GM21619 (cell line): ENCODE measurements around the gene DENND4B.

Experiments
- ATAC-seq: cut with Tn5 transposase; IDR thresholded peaks from one replicate; pipeline ENCODE4 v1.9.1; 2021; ENCODE audit not compliant: unreplicated experiment

DENND4B gene

GRCh38 chr1:153888533-153888932, 58.0 kb downstream of the DENND4B start:
- no peak for ATAC-seq

- no peak for ATAC-seq
Observed at GRCh38 chr1:153886127-153886526, 60.4 kb downstream of the DENND4B start.

GRCh38 chr1:153883223-153883622, 63.3 kb downstream of the DENND4B start:
- ATAC-seq, result no peak

DNA sequence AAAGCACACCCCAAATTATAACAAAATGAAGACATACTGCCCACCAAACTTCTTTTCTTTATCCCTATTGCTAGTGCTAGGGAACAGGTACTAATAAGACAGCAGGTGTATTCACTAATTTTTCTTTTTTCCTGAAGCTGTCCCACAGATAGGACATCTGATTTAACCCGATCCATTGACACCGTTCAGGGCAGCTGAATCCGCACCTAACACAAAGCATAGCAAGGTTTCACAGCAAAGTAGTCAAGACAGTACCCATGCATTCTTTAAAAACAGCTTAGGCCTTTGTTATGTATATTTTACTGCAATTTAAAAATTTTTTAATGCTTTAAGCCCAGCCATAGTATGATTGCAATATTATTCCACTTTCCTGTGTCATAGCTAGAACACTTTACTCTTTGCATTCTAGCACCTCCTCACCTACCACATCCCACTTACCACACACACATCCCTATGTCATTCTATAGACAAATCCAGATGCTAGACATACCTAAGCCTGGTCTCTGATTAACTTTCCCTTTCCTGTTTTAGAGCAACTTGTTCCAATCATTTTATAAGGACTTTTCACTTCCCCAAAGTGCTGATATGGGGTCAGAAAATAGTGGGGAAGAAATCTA, 64.1 kb downstream of the DENND4B start:
- ATAC-seq, result no peak

DNA sequence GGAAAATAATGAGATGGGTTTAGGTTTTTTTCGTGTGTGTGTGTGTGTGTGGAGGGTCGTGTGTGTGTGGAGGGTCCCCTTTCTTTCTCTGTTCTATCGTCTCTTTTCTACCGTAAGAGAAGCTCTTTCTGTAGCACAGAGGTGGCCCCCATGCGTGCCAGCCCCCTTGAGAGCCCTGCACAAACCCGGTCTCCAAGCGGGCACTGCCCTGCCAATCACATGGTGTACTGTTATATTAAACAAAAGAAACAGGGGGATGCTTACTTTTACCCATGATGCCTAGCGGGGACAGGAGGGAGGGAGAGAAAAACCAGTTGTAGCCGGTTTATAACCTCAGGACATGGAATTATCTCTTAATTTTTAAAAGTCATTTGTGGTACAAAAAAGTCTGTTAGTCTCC, 64.8 kb downstream of the DENND4B start:
- ATAC-seq, result no peak

DNA sequence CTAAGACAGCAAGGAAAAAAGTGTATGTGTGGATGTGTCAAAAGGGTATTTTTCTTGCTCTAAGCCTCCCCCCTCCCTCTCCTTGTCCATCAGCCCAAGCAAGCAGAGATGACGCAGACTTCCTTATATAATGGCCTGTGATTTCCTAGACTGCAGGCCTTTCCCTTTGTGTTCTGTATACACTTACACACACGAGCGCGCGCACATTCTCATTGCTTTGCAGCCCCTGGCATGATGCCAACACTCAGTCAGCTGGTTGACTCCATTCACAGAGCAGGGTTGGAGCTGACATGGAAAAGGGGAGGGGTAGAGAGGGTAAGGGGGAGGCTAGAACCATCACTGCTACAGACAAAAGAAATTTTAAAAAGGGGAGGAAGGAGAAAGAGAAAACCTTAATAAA, 65.6 kb downstream of the DENND4B start:
- no peak for ATAC-seq

DNA sequence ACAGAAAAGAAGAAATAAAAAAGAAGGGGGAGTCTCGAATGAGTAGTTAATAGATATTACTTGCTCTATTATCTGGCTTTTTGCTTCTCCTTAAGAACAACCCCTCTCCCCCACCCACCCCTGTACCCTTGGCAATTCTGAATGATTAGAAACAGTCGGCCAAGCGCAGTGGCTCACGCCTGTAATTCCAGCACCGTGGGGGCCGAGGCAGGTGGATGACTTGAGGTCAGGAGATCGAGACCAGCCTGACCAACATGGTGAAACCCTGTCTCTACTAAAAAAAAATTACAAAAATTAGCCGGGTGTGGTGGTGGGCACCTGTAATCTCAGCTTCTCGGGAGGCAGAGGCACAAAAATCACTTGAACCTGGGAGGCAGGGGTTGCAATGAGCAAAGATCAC, 66.5 kb downstream of the DENND4B start:
- ATAC-seq, result no peak
